H1 (cell line): ENCODE measurements around the gene CHST9. TPM values are rescaled to one million over a fixed set of nuclear protein-coding genes. Genes with fewer than 3 reads are reported as not detected.

Experiments
- BACH1 ChIP-seq: IDR thresholded peaks from 2 replicates; pipeline ENCODE4 v1.6.1; 2012; ENCODE audit warnings: low read length, improper control_type of control experiment
- CBX8 ChIP-seq: fragments of 300-800, 300-1000 bp; sonication (generic); IDR thresholded peaks from 2 replicates; pipeline ENCODE4 v1.7.1; 2016; ENCODE audit warnings: low read depth, low read length, borderline replicate concordance
- RNF2 ChIP-seq: fragments of 200-900, 300-1000 bp; sonication (generic); IDR thresholded peaks from 2 replicates; pipeline ENCODE4 v1.7.1; 2016; ENCODE audit warnings: borderline replicate concordance, low read depth, mild to moderate bottlenecking, antibody characterized with exemption, low read length; ENCODE audit not compliant: poor library complexity, severe bottlenecking; ENCODE audit errors: missing control alignments
- polyA plus RNA-seq, 7 experiments: library from polyadenylated mRNA; depleted of rRNA in 3 of 7; stranded (reverse) in 5 of 7; unstranded in 2 of 7; fragments of >200 nt in 5 of 7; fragments of 200-250 nt in 2 of 7; gene quantifications; 1 replicate in 5 of 7; 2 replicates in 1 of 7; 4 replicates in 1 of 7; pipeline versions ENCODE4 v1.2.1 to v1.2.3, GENCODE V29; 2011 to 2013; ENCODE audit warnings: missing spikeins in 2 of 7, mixed read lengths in 2 of 7
- total RNA-seq: library from RNA; stranded (reverse); fragmentation: NEBNext Ultra II Directional; extraction: Animal tissue kit (Norgen Biotek cat#: 25700); gene quantifications from 2 replicates; pipeline ENCODE4 v1.2.1, GENCODE V29; 2021

Gene CHST9
- total and polyA plus RNA-seq, 2 of the 8 experiments (the other 6 are each of a cell fraction or from before 2014, with no cell fraction given), result 3.2 to 24.3 TPM

DNA sequence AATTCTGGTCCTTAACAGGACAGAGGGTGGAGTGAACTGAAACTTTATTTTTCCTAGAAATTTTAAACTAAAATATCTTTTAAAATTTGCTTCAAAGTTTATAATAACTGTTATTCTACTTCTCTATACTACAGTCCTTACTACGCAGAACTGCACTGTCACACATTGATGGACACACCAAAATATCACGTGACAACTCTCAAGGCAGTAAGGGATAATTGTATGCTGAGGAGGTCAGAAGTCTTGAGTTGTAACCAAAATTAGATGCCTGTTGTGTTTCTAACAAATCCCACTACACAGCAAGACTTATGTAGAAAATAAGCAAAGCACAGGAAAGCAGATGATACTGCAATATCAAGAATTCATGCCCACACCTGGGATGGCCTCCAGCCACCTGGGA lies 76.3 kb downstream of the CHST9 start (continued):
- TF ChIP-seq RNF2 (no peak), CBX8 (no peak), BACH1 (no peak)
- TF ChIP-seq, all 59 proteins: peak for 0
